Lung (tissue), 12 donors: ENCODE data around the gene NES. TPM values are rescaled to one million over a fixed set of nuclear protein-coding genes. Genes with fewer than 3 reads are reported as not detected.

Source experiments
- ATAC-seq: fragments of 200-7000 bp; cut with Tn5 transposase; one replicate; pipeline ENCODE4 v1.9.1; 2020; ENCODE audit warnings: moderate number of reproducible peaks; ENCODE audit not compliant: insufficient read depth, low FRiP score
- DNase-seq, 3 donors: peaks; one replicate each; pipeline ENCODE4 v3.0.0-alpha.2; 2013 to 2017
- H3K27ac ChIP-seq, 2 donors: one replicate each; pipeline ENCODE4 v1.5.1; 2013; ENCODE audit warnings: mild to moderate bottlenecking in 2 of 2, moderate library complexity in 2 of 2, control low read depth in 1 of 2, inconsistent platforms in 1 of 2, low read depth in 1 of 2, low read length in 1 of 2
- H3K27me3 ChIP-seq, 3 donors: one replicate each; pipeline ENCODE4 v1.5.1; 2013; ENCODE audit warnings: low read length in 2 of 3; ENCODE audit not compliant: control insufficient read depth in 3 of 3, insufficient read depth in 3 of 3
- H3K36me3 ChIP-seq, 4 donors: one replicate each; pipeline ENCODE4 v1.5.1; 2013; ENCODE audit warnings: low read length in 4 of 4, mild to moderate bottlenecking in 1 of 4, moderate library complexity in 1 of 4; ENCODE audit not compliant: control insufficient read depth in 4 of 4, insufficient read depth in 4 of 4
- H3K4me1 ChIP-seq, 5 donors: one replicate each; pipeline ENCODE4 v1.5.1; 2013; ENCODE audit warnings: low read length in 5 of 5, mild to moderate bottlenecking in 2 of 5, moderate library complexity in 1 of 5; ENCODE audit not compliant: control insufficient read depth in 5 of 5, insufficient read depth in 5 of 5
- H3K4me3 ChIP-seq: one replicate; pipeline ENCODE4 v1.5.1; 2013; ENCODE audit warnings: mild to moderate bottlenecking, control low read depth, moderate library complexity
- H3K9ac ChIP-seq, 2 donors: one replicate each; pipeline ENCODE4 v1.5.1; 2013; ENCODE audit warnings: low read length in 2 of 2, control low read depth in 1 of 2; ENCODE audit not compliant: insufficient read depth in 1 of 2
- H3K9me3 ChIP-seq, 4 donors: one replicate each; pipeline ENCODE4 v1.5.1; 2013; ENCODE audit warnings: low read length in 3 of 4, mild to moderate bottlenecking in 1 of 4, moderate library complexity in 1 of 4; ENCODE audit not compliant: control insufficient read depth in 4 of 4, insufficient read depth in 3 of 4
- CTCF ChIP-seq: IDR thresholded peaks from 2 replicates; pipeline ENCODE4 v1.5.1; 2012; ENCODE audit warnings: mild to moderate bottlenecking; ENCODE audit errors: control extremely low read depth, extremely low read depth
- WGBS, 2 donors: extraction: QIAGEN DNeasy Blood & Tissue Kit; methylation state at CpG; one replicate each; pipeline ENCODE4 v1.1.7; 2013; 5-methylcytosine and 5-hydroxymethylcytosine counted together
- polyA plus RNA-seq, 2 donors: library from polyadenylated mRNA; stranded (reverse); fragments of 200-250 nt; gene quantifications; one replicate each; pipeline ENCODE4 v1.2.1, GENCODE V29; 2013
- total RNA-seq, 2 donors: library from RNA; depleted of rRNA in 1 of 2; stranded (reverse); fragments of >200 nt in 1 of 2; gene quantifications; one replicate each; pipeline ENCODE4 v1.2.1, GENCODE V29; 2014 to 2021
- donor health status: control.
- donor health status: control.
- donor health status: Bipolar disorder and iron deficiency.
- donor health status: healthy.
- donor health status: DM: yes; HTN: yes; CAD: no.

Gene NES
- total and polyA plus RNA-seq, 4 donors, result 17.6 to 57.4 (median 34.2) TPM

- Histone ChIP-seq H3K9ac (no peak overlapping the region), H3K27ac (no peak overlapping the region), H3K9me3 (no peaks in the 10 kb centered on the region), H3K36me3 (no peaks in the 10 kb centered on the region), H3K27me3 (no peaks in the 10 kb centered on the region), H3K4me1 (peaks cover 0 to 50% (median 7%) of the 10 kb centered on the region in 5 donors), H3K4me3 (no peak overlapping the region)
- no peak for TF ChIP-seq CTCF
- no peak for ATAC-seq
- WGBS, 2 donors, result 48 to 50% methylated on average over 16 of the region's 16 CpGs
- peak; percentile 77 to 91 (median 87) for DNase-seq
These were observed 16.0 kb upstream of the NES start for GRCh38 chr1:156692925-156693847.

DNA sequence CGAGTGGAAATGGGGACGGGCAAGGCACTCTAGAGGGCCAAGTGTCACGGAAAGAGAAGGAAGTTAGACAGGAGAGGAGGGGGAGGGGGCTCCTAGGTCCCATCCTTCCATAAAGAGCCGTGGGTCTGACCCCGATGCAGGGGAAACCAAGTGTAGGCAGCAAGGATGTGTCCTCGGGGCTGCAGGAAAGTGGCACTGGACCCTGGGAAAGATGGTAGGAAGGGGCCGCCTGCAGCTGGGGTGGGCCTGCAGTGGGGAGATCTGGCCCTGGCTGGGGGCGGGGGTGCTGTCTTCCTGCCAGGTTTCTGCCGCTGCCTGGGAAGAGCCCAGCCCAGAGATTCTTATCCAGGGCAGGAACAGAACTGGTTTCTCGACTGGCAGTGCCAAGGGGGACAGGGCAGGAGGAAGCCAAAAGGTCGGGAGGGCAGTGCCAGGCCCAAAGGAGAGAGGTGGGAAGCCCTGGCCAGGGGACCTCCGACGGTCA is 15.3 kb upstream of the NES start:
- peak in 1 of 3 donors; percentile 69 for DNase-seq
- Histone ChIP-seq H3K9ac (no peak overlapping the region), H3K27ac (no peak overlapping the region), H3K36me3 (no peaks in the 10 kb centered on the region), H3K4me3 (no peak overlapping the region), H3K27me3 (no peaks in the 10 kb centered on the region), H3K9me3 (no peaks in the 10 kb centered on the region), H3K4me1 (peaks cover 0 to 50% (median 7%) of the 10 kb centered on the region in 5 donors)
- WGBS, 2 donors, result 5 to 7% methylated on average over 13 of the region's 13 CpGs
- no peak for ATAC-seq
- no peak for TF ChIP-seq CTCF

GRCh38 chr1:156691665-156692440 is 14.6 kb upstream of the NES start:
- DNase-seq, result peak in 1 of 3 donors; percentile 45
- no peaks in the 10 kb centered on the region for H3K9me3 ChIP-seq
- no peak overlapping the region for H3K9ac ChIP-seq
- no peaks in the 10 kb centered on the region for H3K27me3 ChIP-seq
- H3K4me3 ChIP-seq, result no peak overlapping the region
- ATAC-seq, result no peak
- no peaks in the 10 kb centered on the region for H3K36me3 ChIP-seq
- no peak overlapping the region for H3K27ac ChIP-seq
- H3K4me1 ChIP-seq, result peaks cover 0 to 50% (median 7%) of the 10 kb centered on the region in 5 donors
- 17 to 23% methylated on average over 20 of the region's 20 CpGs for WGBS, 2 donors
- TF ChIP-seq CTCF, result no peak
